BLaER1 treated with 17β-estradiol and CSF1 and Interleukin-3, amounts not matched to agents 10 nM and 100 nM (cell line): ENCODE data around the gene ZNF532.
"Not testable (repeated sequence)": the region's sequence is repeated elsewhere in the genome, so short reads cannot be mapped to it uniquely, and the experiment has no call there.

Experiments used
- H3K27ac ChIP-seq, 11 experiments: shearing (Covaris generic); formaldehyde crosslinking; 2 replicates each; pipeline ENCODE4 v1.8.1; 2022
- H3K27me3 ChIP-seq, 11 experiments: shearing (Covaris generic); formaldehyde crosslinking; 2 replicates each; pipeline ENCODE4 v1.8.1; 2022
- H3K36me3 ChIP-seq, 11 experiments: shearing (Covaris generic); formaldehyde crosslinking; 2 replicates each; pipeline ENCODE4 v1.8.1; 2022
- H3K4me1 ChIP-seq, 10 experiments: shearing (Covaris generic); formaldehyde crosslinking; 2 replicates each; pipeline ENCODE4 v1.8.1; 2022
- H3K4me2 ChIP-seq, 11 experiments: shearing (Covaris generic); formaldehyde crosslinking; 2 replicates each; pipeline ENCODE4 v1.8.1; 2022
- H3K4me3 ChIP-seq, 10 experiments: shearing (Covaris generic); formaldehyde crosslinking; 2 replicates each; pipeline ENCODE4 v1.8.1; 2022
- H3K9ac ChIP-seq, 11 experiments: shearing (Covaris generic); formaldehyde crosslinking; 2 replicates each; pipeline ENCODE4 v1.8.1; 2022
- H3K9me3 ChIP-seq, 11 experiments: shearing (Covaris generic); formaldehyde crosslinking; replicated peaks in 1 of 11; 2 replicates each; pipeline ENCODE4 v1.8.1; 2022
- H4K20me1 ChIP-seq, 11 experiments: shearing (Covaris generic); formaldehyde crosslinking; 2 replicates each; pipeline ENCODE4 v1.8.1; 2022
- Cebpa-rat ChIP-seq, 11 experiments: shearing (Covaris generic); IDR thresholded peaks; 2 replicates each; pipeline ENCODE4 v1.8.1; 2022

The ZNF532 gene

GRCh38 chr18:59011786-59012185 is 147.1 kb downstream of the ZNF532 start:
- peaks cover 0 to 8% (median 5%) of the 10 kb centered on the region in 10 experiments; a peak in 7 of 20 replicates for H3K4me1 ChIP-seq
- peaks cover 0 to 16% (median 7%) of the 10 kb centered on the region in 11 experiments; a peak in 7 of 22 replicates for H3K9me3 ChIP-seq
- no peak overlapping the region for H3K27ac ChIP-seq
- no peaks in the 10 kb centered on the region for H3K36me3 ChIP-seq
- TF ChIP-seq Cebpa-rat (IDR thresholded peaks at IDR 0.05): no peak
- no peak overlapping the region for H3K9ac ChIP-seq
- no peaks in the 10 kb centered on the region for H4K20me1 ChIP-seq
- H3K4me3 ChIP-seq: no peak overlapping the region
- H3K4me2 ChIP-seq: no peak overlapping the region
- H3K27me3 ChIP-seq: no peaks in the 10 kb centered on the region

- no peak overlapping the region for H3K9ac ChIP-seq
- H3K27me3 ChIP-seq: no peaks in the 10 kb centered on the region
- H3K4me2 ChIP-seq: no peak overlapping the region
- H3K4me1 ChIP-seq: peaks cover 0 to 8% (median 5%) of the 10 kb centered on the region in 10 experiments; a peak in 7 of 20 replicates
- no peaks in the 10 kb centered on the region for H3K36me3 ChIP-seq
- no peak for TF ChIP-seq Cebpa-rat (IDR thresholded peaks at IDR 0.05)
- no peak overlapping the region for H3K4me3 ChIP-seq
- H3K9me3 ChIP-seq: peaks cover 9 to 27% (median 19%) of the 10 kb centered on the region in 11 experiments; a peak in 21 of 22 replicates
- H4K20me1 ChIP-seq: no peaks in the 10 kb centered on the region
- no peak overlapping the region for H3K27ac ChIP-seq
Observed at GRCh38 chr18:59012815-59013705, 148.4 kb downstream of the ZNF532 start.

GRCh38 chr18:59013744-59014143 is 149.1 kb downstream of the ZNF532 start:
- Histone ChIP-seq H3K4me3 (no peak overlapping the region), H3K27ac (no peak overlapping the region), H3K4me1 (peaks cover 0 to 8% (median 5%) of the 10 kb centered on the region in 10 experiments; a peak in 7 of 20 replicates), H3K4me2 (no peak overlapping the region), H3K9me3 (peaks cover 12 to 33% (median 25%) of the 10 kb centered on the region in 11 experiments), H3K27me3 (no peaks in the 10 kb centered on the region), H3K36me3 (no peaks in the 10 kb centered on the region), H4K20me1 (no peaks in the 10 kb centered on the region), H3K9ac (no peak overlapping the region)
- TF ChIP-seq Cebpa-rat (IDR thresholded peaks at IDR 0.05): no peak

GRCh38 chr18:59015531-59016152 is 151.0 kb downstream of the ZNF532 start:
- Histone ChIP-seq H3K9ac (no peak overlapping the region), H3K27me3 (no peaks in the 10 kb centered on the region), H3K4me3 (0 out of 20 replicates have a peak overlapping the region, but pooled peaks of 1 of the 10 experiments have one; percentile 12), H3K9me3 (peaks cover 12 to 33% (median 26%) of the 10 kb centered on the region in 11 experiments), H3K36me3 (no peaks in the 10 kb centered on the region), H3K4me2 (peak overlapping the region in 6 of 11 experiments; percentile 2 to 40 (median 26); a peak in 6 of 22 replicates), H3K27ac (no peak overlapping the region), H3K4me1 (peaks cover 0 to 8% (median 5%) of the 10 kb centered on the region in 10 experiments; a peak in 7 of 20 replicates), H4K20me1 (no peaks in the 10 kb centered on the region)
- no peak for TF ChIP-seq Cebpa-rat (IDR thresholded peaks at IDR 0.05)

- H3K36me3 ChIP-seq: no peaks in the 10 kb centered on the region
Observed at GRCh38 chr18:59021500-59021899, 156.8 kb downstream of the ZNF532 start.

GRCh38 chr18:59022167-59022945 is 157.7 kb downstream of the ZNF532 start:
- H3K36me3 ChIP-seq: no peaks in the 10 kb centered on the region
- H3K4me2 ChIP-seq: no peak overlapping the region; a peak in 1 of 22 replicates
- no peak for TF ChIP-seq Cebpa-rat (IDR thresholded peaks at IDR 0.05)
- no peak overlapping the region for H3K9ac ChIP-seq
- no peaks in the 10 kb centered on the region for H3K27me3 ChIP-seq
- H3K27ac ChIP-seq: no peak overlapping the region
- H3K9me3 ChIP-seq: peaks cover 7 to 16% (median 14%) of the 10 kb centered on the region in 11 experiments
- H4K20me1 ChIP-seq: no peaks in the 10 kb centered on the region
- no peak overlapping the region for H3K4me3 ChIP-seq
- no peaks in the 10 kb centered on the region for H3K4me1 ChIP-seq

More at GRCh38 chr18:59021500-59021899, 156.8 kb downstream of the ZNF532 start:
- no peak for TF ChIP-seq Cebpa-rat (IDR thresholded peaks at IDR 0.05)
- no peak overlapping the region for H3K4me3 ChIP-seq
- H3K4me1 ChIP-seq: no peaks in the 10 kb centered on the region
- no peak overlapping the region for H3K9ac ChIP-seq
- no peak overlapping the region for H3K27ac ChIP-seq
- H3K27me3 ChIP-seq: no peaks in the 10 kb centered on the region
- no peaks in the 10 kb centered on the region for H4K20me1 ChIP-seq
- H3K4me2 ChIP-seq: no peak overlapping the region
- peaks cover 9 to 25% (median 18%) of the 10 kb centered on the region in 11 experiments for H3K9me3 ChIP-seq

GRCh38 chr18:59024829-59025228 is 160.2 kb downstream of the ZNF532 start:
- Histone ChIP-seq H3K9ac (no peak overlapping the region), H4K20me1 (no peaks in the 10 kb centered on the region), H3K27me3 (no peaks in the 10 kb centered on the region), H3K27ac (no peak overlapping the region), H3K4me2 (no peak overlapping the region), H3K9me3 (no peaks in the 10 kb centered on the region), H3K4me3 (no peak overlapping the region), H3K4me1 (peaks cover 0 to 1% (median 0%) of the 10 kb centered on the region in 10 experiments; a peak in 1 of 20 replicates), H3K36me3 (no peaks in the 10 kb centered on the region)
- TF ChIP-seq Cebpa-rat (IDR thresholded peaks at IDR 0.05): no peak

GRCh38 chr18:59025532-59025931 is 160.9 kb downstream of the ZNF532 start:
- not testable (repeated sequence) for H3K36me3 ChIP-seq, H4K20me1 ChIP-seq

GRCh38 chr18:59026364-59026763 is 161.7 kb downstream of the ZNF532 start:
- H3K27ac ChIP-seq: no peak overlapping the region
- no peak overlapping the region for H3K4me2 ChIP-seq
- no peaks in the 10 kb centered on the region for H3K27me3 ChIP-seq
- no peak overlapping the region for H3K4me3 ChIP-seq
- no peaks in the 10 kb centered on the region for H4K20me1 ChIP-seq
- no peak overlapping the region for H3K9ac ChIP-seq
- no peaks in the 10 kb centered on the region for H3K9me3 ChIP-seq
- TF ChIP-seq Cebpa-rat (IDR thresholded peaks at IDR 0.05): no peak
- H3K4me1 ChIP-seq: peaks cover 0 to 8% (median 0%) of the 10 kb centered on the region in 10 experiments; a peak in 1 of 20 replicates
- no peaks in the 10 kb centered on the region for H3K36me3 ChIP-seq

More at GRCh38 chr18:59025532-59025931, 160.9 kb downstream of the ZNF532 start:
- not testable (repeated sequence) for H3K27me3 ChIP-seq, H3K4me2 ChIP-seq, H3K9me3 ChIP-seq, H3K4me3 ChIP-seq, H3K4me1 ChIP-seq, H3K9ac ChIP-seq, H3K27ac ChIP-seq
